ENCODE results near the gene RAD50.

The RAD50 gene

DNA sequence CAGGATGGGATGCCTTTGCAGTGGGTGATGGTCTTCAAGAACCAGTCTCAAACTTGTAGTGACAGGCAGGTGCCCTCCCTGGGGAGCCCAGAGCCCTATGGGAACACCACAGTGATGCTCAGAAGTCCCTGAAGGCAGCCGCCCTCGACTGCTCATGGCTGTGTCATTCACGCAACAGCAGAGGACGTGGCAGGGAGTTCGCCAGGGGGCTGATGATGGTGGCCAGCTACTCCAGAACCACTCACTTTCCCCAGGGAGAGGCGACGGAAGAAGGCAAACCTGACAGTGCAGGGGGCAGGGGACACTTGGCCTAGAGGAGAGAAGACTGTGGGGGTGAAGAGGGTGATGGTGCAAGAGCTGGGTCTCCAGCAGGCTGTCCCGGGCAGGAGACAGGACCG, 105.2 kb downstream of the RAD50 start:
- DNase-seq (ENCODE audit: low spot score) = no peak

DNA sequence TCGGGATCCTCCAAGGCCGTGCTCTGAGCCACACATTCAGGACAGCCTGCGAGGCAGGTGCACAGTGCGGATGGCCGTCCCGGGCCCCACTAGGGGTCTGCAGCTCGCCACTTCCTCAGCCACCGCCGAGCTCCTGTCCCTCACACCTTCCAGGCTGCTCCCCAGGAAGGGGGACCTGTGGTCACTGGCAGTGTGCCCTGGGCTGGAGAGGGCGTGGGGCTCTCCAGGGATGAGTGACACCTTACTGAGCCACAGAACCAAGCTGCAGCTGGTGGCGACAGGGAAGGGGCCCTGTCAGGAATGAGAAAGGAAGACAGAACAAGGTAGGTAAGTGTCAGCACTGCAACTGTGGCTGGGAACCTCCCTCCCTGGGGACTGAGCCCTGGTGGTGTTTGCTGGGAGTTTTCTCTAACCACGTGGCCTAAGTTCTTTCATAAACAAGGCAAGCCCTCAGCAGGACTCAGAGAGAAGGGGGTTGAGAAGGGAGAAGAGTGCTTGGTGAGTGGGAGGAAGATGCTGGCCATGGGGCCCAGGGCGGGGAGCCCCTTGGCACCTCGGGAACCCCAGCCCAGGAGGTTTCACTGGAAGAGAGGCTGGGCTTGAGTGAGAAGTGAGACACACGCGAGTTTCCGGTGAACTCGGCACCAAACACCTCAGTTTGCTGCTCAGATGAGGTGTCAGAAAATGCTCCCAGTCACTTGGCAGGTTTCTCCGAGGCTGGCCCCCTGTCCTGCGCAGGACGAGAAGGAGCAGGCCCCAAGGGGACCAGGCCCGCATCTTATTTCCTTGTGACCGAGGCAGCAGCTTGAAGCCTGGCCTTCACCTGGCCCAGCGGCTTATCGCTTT, 106.4 kb downstream of the RAD50 start:
- DNase-seq (ENCODE audit: low spot score) = peak; percentile 30

DNA sequence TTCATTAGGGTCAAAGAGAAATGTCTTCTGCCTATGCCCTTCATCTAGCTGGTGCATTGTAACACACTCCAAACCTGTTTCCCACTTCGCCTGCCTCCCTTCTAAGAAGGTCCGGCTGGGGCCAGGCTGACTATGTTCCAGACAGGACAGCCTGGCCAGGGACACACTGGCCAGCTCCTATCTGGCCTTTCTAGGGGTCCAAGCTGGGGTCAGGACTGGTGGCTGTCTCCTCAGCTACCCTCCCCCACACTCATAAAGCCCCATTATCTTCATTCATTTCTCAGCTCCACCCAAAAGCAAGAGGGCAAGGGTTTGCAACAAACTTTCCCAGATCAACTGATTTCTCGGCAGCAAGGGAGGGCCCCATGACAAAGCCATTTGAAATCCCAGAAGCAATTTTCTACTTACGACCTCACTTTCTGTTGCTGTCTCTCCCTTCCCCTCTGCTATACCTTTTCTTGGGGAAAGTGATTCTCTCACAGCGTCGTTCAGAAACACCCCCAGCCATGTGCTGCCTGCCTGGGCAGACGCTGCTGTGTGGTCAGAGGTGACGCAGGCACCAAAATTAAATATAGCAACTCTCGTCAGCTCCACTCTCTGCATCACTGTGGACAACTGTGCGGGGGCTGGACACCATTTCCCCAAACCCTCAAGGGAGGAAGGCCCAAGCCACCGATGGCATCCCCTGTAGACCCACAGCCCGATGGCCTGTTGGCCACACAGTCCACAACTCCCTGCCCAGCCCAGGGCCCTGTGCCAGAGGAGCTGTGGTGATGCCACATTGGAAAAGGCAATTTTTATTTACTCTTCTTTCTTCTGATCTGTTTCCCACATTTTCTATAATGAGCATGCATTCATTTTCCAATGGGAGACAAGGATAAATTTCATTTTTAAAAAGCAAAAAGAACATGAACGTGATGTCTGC, 107.3 kb downstream of the RAD50 start:
- DNase-seq (ENCODE audit: low spot score) = peak; percentile 33

DNA sequence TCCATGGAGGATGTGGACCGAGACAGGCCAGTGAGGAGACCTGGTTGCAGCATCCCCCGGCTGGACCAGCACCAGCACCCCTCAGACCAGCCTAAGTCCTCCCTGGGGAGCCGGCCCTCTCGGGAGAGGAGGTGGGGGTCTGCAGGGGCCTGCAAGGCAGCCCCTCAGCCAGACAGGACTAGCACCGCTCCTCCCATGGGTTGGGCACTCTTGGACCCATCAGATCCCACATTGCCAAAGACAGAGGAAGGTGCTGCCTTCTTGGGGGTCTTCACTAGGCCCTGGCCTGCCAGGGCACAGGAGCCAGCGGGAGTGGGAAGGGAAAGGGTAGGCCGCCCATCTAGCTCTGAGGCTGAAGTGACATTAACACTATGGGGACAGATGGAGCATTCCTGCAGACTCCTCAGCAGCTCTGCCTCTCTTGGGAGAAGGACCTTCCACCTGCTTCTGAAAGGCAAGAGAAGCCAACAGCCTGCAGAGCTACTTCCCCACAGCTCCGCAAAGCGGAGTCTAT, 108.0 kb downstream of the RAD50 start:
- no peak for DNase-seq (ENCODE audit: low spot score)

DNA sequence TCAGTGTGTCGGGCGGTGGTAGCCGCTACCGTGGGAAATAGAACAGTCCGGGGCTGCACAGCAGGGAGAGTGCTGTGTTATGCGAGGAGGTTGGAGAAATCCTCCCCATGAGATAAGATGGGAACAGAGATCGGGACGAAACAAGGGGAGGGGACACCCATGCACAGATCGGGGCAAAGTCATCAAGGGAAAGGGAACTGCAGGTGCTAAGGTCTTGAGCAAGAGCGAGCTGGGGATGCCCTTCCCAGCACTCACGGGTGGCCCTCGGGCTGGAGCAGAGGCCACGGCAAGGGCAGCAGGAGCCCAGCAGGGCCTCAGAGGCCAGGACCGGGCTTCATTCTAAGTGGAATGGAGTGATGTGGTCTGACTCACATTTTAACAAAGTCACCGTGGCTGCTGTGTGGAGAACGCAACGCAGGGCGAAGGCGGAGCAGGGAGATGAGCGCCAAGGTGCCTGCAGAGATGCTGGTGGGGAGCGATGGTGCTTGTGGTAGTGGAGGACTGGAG, 108.8 kb downstream of the RAD50 start:
- DNase-seq (ENCODE audit: low spot score) = no peak

DNA sequence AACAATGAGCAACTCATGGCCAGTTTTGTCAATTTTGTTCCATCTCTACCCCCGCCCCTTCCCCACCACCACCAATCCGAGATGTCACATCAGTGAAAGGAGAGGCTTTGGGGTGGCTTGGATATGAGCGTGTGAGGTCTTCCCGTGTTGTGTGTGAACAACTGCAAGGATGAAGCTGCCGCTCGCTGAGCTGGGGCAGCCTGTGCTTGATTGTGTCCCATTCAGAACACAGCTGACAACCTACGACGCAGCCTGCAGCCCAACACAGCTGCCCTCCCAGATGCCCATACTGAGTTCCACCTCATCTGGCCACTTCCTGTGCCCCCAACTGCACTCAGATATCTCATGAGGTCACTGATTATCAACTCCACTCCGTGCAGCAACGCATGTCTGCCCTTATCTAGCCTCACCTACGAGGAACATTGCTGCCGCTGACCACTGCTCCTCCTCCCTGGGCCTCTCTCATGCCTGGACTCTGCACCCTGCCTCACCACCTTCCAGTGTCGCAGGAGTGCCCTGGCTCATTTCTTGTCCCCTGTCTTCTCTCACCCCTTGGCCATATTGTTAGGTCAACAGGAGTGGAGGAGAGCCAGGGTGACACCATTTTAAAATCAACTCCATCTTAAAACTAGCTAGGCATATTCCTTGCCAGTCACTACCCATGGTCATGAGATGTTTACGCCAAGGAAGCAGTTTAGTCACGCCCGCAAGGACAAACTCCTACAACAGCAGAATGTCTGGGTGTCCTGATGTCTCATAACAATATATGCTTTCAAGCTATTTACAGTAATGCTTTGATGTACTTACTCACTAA, 109.7 kb downstream of the RAD50 start:
- DNase-seq (ENCODE audit: low spot score) = no peak

DNA sequence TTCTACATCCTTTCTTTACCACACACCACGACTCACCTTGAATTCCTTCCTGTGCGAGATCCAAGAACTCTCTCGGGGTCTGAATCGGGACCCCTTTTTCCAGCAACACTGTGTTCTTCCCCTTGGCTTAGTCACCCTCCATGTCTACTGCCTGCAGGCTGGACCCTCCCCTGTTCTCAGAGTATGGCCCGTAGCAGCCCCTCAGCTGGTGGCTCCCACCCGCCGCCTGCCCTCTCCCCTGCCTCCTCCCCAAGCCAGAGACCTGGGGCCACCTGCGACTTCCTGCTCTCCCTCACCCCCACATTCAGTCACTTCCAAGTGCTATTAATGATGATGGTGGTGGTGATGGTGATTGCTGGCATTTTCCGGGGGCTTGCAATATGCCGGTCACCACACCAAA, 110.5 kb downstream of the RAD50 start:
- DNase-seq (ENCODE audit: low spot score) = no peak

DNA sequence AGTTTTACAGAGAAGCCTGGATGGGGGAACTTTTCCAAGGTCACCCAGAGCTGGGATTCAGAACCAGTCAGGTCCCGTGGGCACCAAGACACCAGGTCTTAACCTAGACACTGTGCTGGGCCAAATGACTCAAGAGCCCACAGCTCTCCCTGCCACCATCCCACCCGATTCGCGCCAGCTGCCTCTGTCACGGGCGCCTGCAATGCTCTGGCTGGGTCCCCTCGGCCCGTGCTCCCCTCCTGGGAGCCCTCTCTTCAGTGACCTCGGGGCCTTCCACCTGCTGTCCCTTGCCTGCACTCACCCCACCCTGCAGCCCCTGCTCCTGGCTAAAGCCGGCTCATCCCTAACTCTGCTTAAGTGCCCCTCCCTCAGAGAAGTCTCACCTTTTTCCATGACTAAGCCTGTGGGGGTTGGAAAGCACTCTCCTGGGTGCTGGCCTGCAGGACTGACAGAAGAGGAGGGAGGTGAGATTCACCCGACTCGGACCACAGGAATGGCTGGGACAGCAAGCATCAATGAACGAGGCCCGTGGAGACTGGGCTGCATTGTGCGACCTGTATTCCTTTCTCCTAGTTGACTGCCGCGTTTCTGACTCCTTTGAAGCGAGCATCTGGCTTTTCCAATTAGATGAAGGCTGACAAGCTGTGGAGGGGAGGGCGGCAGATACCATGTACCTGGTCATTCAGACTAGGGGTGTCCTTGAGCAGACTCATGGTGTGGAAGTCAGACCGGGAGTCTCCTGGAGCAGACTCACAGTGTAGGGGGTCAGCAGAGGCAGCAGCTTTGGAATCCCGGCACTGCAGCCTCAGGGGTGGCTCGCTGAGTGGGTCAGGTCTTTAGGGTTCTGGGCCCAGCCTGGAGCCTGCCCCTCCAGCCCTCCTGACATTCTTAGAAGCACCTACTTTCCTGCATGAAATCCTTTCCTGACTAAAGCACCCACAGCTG, 111.3 kb downstream of the RAD50 start:
- no peak for DNase-seq (ENCODE audit: low spot score)

DNA sequence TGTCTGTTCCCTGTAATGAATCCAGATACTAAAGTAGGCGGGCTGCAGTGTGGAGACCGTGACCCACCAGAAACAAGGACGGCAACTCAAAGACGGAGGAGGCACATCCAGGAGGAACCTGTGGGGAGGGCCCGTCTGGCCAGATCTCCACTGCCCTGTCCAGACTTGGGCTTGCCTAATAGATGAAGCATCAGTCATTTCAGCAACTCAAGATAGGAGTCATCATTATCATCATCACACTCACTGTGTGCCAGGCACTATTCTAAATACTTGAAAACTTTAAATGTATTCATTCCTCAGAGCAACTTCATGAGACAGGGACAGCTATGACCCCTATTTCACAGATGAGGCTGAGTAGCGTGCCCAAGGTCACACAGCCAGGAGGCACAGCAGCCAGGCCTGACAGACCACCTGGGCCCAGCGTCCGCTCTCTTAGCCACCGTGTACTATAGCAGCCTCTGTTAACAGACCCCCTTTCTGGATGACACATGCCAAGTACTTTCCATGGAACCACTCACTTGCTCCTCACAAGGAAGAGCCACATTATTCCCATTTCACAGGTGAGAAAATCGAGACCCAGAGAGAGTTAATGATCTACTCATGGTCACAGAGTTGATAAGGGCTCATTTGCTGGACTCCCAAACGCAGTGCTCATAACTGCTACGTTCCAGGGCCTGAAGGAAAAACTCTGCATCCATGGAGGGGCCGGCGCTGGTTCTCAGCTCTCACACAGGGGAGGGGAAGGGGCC, 112.1 kb downstream of the RAD50 start:
- DNase-seq (ENCODE audit: low spot score) = no peak

DNA sequence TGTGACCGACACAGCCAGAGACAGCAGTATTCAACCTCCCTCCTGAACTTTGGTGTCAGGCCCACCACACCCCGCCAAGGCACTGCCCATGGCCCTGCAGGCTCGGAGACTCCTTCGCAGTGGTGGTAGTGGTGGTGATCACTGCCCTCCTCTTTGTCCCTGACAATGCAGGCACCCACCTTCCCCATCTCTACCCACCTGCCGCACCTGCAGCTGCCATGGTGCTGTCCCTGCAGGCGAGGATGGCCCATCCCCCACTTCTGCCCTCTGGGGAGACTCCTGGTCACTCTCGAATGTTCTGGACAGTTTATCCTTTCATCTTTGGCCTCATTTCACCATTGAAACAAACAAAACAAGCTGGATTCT, 112.7 kb downstream of the RAD50 start:
- DNase-seq (ENCODE audit: low spot score) = no peak

DNA sequence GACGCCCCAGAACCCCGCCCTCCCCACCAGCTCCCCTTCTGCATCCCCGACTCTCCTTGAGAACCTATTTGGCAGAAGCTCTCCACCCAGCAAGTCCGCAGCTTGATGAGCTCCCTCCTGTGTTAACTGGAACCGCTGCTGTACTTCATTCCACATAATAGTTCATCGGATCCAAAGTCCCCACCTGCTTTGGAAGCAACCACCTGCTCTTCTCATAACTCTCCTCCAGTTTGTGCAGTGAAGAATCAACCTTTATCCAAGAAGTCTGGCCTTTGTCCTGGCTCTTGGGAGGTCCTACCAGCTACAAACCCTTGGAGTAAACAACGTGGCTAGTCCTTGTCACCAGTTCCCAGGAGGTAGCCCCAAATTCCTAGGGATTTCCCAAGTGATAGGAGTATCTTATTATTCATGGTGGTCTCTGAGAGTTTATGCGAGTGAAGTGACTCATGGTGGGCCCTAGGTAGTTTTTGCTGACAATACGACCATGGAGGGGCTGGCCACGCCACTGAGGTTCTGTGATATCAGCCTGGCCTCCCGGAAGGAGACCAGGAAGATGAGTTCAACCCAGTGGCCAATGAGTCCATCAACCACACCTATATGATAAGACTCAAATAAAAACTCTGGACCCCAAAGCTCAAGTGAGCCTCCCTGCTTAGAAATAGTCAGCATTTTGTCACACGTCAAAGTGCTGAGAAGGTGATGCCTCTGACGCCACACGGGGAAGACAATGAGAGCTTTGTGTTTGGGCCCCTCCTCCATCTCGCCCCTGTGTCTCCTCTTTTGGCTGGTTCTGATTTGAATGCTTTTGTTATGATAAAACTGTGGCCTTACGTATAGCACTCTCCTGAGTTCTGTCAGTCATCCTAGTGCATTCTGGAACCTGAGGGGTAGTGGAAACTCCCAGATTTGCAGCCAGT, 113.4 kb downstream of the RAD50 start:
- no peak for DNase-seq (ENCODE audit: low spot score)

DNA sequence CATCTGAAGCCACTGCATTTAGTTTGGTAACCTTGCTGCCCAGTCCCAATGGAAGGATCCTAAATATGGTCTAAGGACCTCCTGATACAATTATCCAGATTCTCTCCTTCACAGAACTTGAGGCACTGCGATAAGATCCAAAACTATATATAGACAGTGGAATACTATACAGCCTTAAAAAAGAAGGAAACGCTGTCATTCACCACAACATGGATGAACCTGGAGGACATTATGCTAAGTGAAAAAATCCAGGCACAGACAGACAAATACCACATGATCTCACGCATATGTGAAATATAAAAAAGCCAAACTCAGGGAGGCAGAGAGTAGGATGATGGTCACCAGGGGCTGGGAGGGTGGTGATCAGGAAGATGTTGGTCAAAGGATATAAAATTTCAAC, 114.2 kb downstream of the RAD50 start:
- no peak for DNase-seq (ENCODE audit: low spot score)

DNA sequence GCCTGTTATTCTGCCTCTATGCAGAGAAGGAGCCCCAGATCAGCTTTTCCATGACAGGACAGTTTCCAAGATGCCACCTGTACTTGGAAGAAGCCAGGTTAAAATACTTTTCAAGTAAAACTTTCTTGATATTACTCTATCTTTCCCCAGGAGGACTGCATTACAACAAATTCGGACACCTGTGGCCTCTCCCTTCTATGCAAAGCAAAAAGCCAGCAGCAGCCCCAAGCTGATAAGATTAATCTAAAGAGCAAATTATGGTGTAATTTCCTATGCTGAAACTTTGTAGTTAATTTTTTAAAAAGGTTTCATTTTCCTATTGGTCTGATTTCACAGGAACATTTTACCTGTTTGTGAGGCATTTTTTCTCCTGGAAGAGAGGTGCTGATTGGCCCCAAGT, 116.7 kb downstream of the RAD50 start:
- peak; percentile 31 for DNase-seq (ENCODE audit: low spot score)

DNA sequence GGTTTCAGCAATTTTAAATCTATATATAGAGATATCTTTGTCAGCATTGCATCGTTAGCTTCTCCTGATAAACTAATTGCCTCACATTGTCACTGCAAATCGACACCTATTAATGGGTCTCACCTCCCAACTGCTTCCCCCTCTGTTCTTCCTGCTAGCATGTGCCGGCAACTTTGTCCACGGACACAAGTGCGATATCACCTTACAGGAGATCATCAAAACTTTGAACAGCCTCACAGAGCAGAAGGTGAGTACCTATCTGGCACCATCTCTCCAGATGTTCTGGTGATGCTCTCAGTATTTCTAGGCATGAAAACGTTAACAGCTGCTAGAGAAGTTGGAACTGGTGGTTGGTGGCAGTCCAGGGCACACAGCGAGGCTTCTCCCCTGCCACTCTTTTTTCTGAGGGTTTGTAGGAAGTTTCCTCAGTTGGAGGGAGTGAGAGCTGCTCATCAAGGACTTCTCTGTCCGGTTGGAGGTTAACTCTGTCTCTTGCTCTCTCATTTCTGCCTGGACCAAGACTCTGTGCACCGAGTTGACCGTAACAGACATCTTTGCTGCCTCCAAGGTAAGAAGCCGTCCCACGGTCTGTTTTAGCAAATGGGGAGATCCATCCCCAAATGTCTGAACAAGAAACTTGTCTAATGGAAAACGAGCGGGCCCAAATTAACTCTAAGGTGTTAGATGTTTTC, 117.3 kb downstream of the RAD50 start, which contains the start of gene IL4:
IL4 (plus strand) TSS at position 51 of the 692 bp plus-strand sequence; CDS start at position 113, 62 bp downstream.
- no peak for DNase-seq (ENCODE audit: low spot score)

DNA sequence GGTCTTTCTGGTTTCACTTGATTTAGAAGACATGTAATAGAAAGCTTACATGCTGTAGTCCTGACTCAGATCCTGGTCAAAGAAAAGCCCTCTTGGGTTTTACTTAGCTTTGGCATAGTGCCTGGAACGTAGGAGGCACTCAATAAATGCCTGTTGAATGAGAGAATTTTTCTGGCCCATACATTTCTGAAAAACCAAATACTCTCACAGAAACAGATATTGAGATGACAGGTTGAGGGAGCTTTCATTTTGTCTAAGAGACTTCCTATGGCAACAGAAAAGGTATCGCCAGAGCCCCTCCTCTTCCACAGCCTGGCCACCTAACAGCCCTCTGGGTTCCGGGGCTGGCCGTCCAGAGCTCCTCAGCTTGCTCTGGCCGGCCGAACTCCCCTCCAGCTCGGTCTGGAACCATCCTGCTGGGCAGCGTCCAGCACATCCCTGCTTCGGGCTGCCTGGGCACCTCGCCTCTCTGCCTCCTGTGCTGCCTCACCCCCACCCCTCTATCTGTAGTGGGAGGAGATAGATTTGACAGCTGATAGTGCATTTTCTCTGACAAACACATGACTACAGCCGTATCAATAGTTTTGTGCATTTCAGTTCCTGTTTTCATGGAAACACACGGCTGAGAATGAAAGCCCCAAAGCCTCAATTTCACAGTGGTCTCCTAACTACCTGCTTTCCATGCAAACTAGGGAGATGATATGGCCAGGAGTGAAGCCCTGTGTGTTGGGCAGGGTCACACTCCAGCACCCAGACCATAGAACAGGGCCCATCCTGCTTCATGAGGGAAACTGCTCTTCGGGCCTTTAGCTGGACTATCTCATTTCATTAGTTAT, 118.1 kb downstream of the RAD50 start:
- no peak for DNase-seq (ENCODE audit: low spot score)

DNA sequence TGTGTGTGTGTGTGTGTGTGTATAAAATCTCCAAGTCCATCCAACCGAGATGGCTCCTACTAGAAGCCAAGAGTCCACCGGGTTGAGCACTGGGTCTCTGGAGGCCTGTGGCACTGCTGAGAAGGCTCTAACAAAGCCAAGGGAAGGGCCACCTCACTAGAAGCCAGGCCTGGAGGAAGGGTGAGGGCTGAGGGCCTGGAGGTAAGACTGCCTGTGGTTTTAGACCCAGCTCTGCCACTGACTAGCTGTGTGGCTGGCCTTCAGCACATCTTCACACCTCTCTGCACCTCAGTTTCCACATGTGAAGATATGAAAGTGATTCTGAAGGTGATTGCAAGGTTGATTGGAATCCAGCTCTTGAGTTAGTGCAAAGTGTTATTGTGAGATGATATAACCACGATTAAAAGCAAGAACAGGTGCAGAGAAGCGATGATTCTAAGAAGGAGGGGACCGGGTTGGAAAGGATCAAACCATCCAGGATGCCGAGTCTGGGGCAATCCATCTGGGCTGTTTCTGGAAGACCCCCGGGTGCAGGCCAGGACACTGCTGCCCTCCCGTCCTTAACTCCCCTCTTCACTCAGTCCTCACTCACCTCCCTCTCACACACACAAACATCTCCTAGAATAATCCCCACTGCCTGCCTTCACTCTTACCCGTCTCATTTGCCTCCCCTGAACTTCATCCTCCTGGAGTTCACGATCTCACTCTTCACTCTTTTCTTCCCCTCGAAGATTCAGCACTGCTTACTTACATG, 119.3 kb downstream of the RAD50 start:
- no peak for DNase-seq (ENCODE audit: low spot score)

Data from hematopoietic multipotent progenitor cell treated with erythropoietin and hydrocortisone succinate and interleukin-3 and kit ligand, for 15 days (in vitro differentiated cells).